Activated effector memory CD4-positive, alpha-beta T cell treated with Interleukin-2 at 50 U/mL for 16 hours (primary cell): Measurements from ENCODE around the gene THRB.

Experiments used
- DNase-seq: peaks from one replicate; pipeline ENCODE4 v3.0.0-alpha.2; 2020

Gene THRB

DNA sequence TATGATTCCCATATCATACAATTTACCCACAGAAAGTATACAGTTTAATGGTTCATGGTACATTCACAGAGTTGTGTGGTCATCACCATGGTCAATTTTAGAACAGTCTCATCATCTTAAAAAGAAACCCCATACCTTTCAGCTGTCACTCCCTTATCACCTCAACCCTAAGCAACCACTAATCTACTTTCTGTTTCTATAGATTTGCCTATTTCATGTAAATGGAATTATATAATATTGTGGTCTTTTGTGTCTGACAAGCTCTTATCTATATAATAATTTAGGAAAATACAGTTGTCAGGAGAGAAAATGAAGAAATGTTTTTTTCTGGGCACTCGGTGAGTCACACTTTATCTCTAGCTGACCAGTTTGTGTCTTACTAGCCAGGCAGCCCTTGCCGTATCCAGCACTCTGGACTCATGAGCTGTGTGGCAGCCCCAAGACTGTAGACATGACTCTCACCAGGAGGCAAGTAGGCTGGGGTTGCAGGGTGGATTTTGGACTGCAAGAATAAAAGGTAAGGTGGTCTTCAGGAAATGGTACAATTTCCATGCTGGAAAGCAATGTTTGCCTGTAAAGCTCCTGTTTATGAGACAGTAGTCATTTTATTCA is 234.6 kb downstream of the THRB start:
- no peak for DNase-seq

DNA sequence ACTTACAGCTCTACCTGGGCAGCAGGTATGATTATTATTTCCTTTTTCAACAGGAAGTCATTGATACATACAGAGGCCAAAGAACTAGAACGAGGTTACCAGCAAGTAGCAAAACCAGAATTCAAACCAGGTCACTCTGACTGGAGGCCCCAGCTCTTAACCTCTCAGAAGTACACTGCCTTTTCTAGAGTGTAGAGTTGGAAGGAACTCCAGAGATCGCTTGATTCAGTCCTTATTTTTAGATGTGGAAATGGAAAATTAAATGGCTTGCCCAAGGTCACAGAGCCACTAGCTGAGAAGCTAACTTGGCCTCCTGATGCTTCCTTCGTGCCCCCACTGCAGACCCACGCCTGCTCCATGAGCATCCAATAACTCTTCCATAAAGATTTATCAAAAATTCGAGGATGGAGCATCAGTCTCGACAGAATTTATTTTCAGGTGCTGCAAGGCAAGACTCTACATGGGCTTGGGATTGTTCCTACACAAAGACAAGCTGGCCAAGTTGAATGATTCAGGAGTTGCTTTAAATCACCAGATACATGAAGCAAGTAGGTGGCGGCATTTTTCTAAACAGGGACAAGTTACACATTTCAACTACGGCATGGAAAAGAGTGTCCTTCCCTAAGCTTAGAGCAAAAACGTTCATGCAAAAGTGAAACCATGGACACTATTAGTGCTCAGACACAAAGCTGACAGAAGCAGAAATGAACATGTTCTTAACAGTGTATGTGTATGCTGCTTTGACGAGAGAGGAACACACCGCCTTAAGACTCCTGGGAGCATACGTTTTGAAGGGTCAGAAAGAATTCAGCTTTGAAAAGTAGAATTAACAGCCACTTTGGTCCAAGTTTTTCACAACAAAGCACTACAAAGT is 235.7 kb downstream of the THRB start:
- no peak for DNase-seq

DNA sequence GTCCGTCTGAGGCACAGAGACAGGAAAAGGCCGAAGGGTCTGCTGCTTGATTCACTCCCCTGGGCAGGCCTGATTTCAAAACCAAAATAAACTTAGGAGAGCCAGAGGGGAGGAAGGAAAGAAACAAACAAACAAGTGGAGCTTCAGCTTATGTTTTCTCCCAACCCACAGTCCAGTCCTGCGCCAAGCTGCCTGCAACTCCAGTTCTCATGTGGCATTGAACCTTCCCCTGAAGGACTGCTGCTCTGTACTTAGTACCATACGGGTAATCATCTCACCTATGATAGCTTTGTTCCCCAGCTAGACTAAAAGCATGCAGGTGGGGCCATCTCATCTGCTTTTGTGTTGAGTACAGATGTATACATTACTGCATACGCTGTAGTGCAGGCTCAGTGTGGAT is 236.4 kb downstream of the THRB start:
- DNase-seq, result no peak

DNA sequence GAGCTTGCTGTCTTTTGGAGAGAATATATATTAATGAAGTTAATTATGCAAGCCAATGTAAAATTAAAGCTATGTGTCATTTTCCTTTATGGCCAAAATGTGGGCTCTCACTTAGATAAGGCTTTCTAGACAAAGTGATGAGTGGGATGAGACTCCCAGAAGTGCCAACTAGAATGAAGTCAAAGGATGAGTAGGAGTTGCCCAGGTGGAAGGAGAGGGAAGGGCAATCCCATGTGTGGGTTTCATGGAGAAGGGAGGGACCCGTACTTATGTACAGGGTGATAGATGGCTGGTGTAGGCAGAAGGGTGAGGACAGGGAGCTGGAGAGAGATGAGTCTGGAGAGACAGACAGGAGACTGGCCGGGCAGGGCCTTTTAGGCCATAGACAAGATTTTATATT is 239.2 kb downstream of the THRB start:
- DNase-seq, result no peak

GRCh38 chr3:24254649-24255048 is 240.0 kb downstream of the THRB start:
- no peak for DNase-seq

DNA sequence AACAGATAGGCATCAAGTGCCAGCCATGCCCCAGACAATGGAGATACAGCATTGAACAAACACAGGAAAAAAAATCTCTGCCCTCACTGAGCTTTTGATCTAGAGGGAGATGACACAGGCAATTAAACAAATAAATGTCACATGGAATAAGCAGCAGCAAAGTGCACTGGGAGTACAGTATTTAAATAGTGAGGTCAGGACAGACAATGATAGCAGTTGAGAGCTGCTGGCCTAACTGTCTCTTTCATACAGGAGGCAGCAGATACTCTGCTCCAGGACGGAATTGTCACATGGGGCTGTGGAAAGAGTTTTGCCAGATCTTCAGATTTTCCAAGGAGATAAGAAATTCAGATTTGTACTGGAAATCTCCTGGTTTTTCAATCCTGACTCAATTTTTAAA is 241.3 kb downstream of the THRB start:
- no peak for DNase-seq

DNA sequence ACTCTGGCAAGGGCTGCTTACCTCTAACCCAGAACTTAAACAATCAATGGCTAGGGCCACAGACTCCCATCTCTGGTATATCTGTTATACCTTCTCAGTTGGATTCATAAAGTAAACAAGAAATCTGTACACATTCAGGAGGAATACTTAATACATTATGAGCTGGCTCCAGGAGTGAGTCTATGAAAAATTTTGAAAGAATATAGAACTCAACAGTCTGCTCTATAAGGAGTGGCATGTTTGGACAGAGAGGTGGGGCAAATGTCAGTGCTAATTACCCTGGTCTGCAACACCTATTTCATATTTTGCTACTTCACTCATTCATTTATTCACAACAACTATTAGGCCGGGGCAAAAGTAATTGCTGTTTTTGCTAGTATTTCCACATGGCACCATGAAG is 245.1 kb downstream of the THRB start:
- no peak for DNase-seq

DNA sequence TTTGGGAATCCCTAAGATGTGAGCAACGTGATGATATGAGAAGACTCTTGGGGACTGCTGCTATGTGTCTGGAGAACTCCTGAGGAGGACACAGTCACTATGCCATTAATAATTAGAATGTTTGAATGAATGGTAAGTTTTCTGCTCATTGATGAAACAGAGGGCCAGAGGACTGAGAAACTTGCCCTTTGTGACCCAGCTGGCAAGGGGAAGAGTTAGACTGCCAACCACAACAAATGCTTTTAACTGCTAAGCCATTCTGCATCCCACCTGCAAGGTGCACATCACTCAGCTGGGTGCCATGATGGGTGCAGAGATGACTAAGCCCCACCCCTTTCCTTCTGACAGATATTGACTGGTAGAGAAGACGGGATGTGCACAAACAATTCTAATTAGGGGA is 249.6 kb downstream of the THRB start:
- no peak for DNase-seq

- DNase-seq, result no peak
Measured at GRCh38 chr3:24244491-24244890, 250.2 kb downstream of the THRB start.

DNA sequence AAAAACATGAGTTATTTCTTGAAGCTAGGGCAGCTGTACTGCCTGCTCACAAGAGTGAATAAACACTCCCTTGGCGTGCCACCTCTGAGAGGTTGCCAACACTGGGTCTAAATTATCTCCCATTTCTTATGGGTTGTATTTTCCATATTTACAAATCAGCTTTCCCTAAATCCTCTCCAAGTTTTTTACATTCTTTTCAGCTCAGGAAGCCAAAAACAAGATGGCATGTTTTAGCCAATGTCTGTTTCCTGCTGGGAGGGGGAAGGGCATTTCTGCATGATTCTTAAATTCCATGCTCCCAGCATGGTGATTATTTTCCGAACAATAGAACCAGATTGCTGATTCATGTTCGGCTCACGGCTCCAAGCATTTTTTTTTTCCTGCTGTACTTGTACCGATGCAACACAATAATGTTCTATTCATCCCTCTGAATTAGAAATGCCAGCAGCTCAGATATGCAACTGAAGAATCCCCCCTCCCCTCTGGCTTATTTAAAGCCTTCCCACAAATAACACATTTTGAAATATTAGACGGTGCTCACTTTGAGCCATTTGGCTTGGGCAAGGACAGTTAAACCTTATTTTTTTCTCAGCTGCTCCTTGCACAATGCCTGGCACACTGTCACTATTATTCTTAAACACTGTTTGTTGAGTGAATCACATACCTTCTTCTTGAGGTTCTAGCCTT is 252.5 kb downstream of the THRB start:
- DNase-seq, result no peak

DNA sequence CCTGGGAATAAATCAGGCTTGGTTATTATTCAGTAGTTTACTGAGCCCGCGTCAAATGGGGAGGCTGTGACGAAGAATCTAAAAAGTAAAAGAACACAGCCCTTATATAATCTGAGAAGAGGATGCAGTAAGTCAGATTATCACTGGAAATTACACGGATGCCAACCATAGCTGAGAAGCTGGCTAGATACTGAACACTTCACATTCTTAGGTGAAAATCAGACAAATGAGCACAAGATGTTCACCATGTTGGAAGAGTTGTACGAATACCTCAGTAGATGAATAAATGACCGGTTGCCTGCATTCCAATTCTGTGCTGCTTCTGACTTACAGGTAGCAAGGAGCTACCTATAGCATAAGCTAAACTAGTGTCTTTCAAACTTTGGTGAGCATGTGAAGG is 254.3 kb downstream of the THRB start:
- DNase-seq, result no peak

DNA sequence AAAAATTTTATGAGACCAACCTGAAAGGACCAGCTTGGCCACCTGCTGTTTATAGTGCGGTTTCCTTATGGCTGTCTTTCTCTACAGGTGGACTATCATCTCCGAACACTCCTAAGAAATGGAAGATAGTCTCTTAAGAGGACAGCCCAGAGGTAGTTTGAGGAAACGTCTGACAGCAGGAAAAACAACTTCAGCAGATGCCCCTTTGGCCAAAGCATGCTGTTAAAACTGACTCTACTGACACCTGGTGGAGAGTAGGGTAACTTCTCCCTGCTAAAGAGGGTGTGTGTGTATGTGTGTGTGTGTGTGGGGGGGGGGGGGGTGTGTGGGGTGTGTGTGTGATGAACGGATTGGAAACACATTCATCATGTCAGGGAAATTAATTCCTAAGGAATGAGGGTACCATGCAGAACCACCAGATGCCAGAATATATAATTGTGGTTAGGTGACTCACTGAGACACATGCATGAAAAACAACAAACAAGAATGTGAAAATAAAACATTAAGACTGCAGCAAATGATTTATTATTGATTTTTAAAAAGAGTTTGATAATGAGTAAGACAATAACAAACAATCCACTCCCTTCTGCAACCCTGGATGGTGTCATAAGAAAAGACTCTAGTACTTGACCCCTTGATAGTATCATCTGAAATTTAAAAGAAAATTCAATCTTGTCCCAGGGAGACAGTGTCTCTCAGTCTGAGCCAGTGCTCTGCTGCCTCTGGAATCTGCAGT is 256.5 kb downstream of the THRB start:
- no peak for DNase-seq

DNA sequence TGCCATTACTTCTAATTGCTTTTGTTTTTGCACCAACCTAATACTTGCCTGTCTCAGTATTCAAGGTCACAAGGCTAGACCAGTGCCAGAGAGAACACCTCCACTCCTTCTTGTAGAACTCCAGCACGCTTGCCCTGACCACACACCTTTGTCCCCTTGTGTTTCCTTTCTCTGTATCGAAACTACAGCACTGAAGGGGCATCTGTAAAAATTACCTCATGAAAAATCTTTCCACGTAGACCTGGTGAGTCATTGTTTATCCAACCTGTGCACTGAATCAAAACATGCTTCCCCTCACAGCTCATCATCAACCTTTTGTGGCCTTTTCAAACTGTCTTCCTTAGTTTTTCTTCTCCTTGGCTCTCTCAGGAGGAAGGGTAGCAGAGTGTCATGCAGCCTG is 259.5 kb downstream of the THRB start:
- no peak for DNase-seq

DNA sequence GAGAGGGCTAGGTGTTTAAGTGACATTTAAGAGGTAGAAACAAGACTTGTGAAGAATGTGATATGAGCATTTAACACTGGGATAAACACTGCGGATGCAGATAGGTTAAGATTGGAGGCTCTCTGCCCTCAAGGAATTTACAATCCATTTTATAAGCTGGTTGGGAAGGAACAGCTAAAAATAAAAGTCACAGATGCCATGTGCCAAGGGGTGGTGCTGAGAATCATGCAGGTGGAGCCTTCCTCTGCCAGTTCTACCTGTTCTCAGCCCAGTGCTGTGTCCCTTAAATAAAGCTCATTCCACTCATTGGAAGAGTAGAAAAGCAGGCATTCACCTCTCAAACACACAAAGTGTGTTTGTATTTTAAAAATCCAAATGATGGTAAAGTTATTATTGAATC is 261.9 kb downstream of the THRB start:
- DNase-seq, result no peak

- no peak for DNase-seq
Measured at GRCh38 chr3:24229468-24230221, 265.0 kb downstream of the THRB start.

DNA sequence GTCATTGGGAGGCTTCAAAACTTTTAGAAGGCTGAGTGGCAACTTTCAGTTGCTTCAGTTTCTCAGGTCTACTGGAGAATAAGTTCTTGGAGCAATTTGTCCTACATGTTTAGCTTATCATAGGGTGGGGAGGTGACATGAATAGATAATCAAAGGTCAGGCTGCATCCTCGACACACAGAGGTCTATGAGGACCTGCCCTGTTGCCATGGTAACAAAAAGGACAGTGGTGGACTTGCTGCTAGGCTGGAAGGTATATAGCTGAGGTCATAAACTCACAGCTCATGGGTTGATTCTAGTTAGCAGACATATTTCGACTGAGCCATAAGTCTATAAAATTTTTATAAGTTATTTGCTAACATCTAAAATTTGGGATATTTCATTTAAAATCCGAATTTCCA is 267.0 kb downstream of the THRB start:
- no peak for DNase-seq

GRCh38 chr3:24226397-24226796 is 268.3 kb downstream of the THRB start:
- no peak for DNase-seq

- DNase-seq, result no peak
Measured at GRCh38 chr3:24225385-24225950, 269.2 kb downstream of the THRB start.

- no peak for DNase-seq
Measured at GRCh38 chr3:24224666-24225384, 269.8 kb downstream of the THRB start.

GRCh38 chr3:24222165-24222805 is 272.4 kb downstream of the THRB start:
- no peak for DNase-seq
